Jurkat, Clone E6-1 (cell line): ENCODE data around the gene KMT2D. TPM values are rescaled to one million over a fixed set of nuclear protein-coding genes. Genes with fewer than 3 reads are reported as not detected.

Experiments
- DNase-seq: peaks from one replicate; pipeline ENCODE4 v3.0.0-alpha.2; 2011; ENCODE audit warnings: low read depth, low spot score
- H3K4me3 ChIP-seq: 2 replicates; pipeline ENCODE4 v1.5.1; 2011; ENCODE audit warnings: mild to moderate bottlenecking, low read length, control low read depth, moderate library complexity
- polyA plus RNA-seq: library from polyadenylated mRNA; unstranded; fragments of >200 nt; gene quantifications from one replicate; pipeline ENCODE4 v1.2.1, GENCODE V29; 2012; ENCODE audit warnings: missing spikeins; ENCODE audit not compliant: insufficient read length, insufficient read depth

KMT2D gene, protein sequence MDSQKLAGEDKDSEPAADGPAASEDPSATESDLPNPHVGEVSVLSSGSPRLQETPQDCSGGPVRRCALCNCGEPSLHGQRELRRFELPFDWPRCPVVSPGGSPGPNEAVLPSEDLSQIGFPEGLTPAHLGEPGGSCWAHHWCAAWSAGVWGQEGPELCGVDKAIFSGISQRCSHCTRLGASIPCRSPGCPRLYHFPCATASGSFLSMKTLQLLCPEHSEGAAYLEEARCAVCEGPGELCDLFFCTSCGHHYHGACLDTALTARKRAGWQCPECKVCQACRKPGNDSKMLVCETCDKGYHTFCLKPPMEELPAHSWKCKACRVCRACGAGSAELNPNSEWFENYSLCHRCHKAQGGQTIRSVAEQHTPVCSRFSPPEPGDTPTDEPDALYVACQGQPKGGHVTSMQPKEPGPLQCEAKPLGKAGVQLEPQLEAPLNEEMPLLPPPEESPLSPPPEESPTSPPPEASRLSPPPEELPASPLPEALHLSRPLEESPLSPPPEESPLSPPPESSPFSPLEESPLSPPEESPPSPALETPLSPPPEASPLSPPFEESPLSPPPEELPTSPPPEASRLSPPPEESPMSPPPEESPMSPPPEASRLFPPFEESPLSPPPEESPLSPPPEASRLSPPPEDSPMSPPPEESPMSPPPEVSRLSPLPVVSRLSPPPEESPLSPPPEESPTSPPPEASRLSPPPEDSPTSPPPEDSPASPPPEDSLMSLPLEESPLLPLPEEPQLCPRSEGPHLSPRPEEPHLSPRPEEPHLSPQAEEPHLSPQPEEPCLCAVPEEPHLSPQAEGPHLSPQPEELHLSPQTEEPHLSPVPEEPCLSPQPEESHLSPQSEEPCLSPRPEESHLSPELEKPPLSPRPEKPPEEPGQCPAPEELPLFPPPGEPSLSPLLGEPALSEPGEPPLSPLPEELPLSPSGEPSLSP (N-terminal part only)
- polyA plus RNA-seq, result 60.8 TPM

GRCh38 chr12:49060237-49061156 lies at the start of gene KMT2D:
Gene KMT2D (minus strand): TSS chr12:49060794. CDS start chr12:49055324, 5,470 bp downstream.
- DNase-seq, result peak; percentile 95
- peak within 1 kb of the TSS; percentile 88 for H3K4me3 ChIP-seq

DNA sequence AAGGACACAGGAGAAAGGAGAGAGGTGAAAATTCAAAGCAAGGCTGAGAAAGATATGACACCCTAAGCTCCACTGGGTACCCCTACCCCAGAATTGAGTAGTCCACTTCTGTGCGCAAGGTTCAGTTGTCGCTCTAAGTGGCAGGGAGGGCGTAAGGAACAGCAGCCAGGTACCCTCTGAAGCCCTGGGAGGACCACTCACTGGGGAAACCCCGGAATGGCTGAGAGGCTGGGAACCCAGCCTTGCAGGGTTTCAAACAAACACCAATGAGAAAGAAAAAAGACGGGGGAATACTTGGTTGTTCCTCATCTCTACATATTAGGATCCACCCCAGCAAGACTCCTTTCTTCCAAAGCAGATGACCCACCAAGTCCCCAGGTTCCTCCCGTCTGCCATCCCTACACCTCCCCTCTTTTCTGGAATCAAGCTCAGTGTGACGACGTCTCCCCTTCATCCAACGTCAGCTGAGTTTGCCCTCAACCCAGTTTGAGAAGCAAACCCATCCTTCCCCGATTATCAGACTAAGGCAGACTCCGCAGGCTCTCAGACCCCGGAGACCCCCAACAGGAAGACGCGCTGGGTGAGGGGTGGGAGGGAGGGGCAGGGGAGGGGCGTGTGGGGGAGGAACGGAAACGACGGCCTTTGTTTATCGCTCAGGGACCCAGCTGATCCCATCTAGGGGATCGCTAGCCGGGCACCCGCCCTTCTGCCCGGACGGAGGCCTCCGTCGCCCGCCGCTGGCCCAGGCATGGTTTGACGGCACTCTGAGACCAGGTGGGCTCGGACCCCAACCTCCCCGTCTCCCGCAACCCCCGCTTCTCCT lies 49.3 kb upstream of the KMT2D start:
- peak overlapping the region; percentile 88 for H3K4me3 ChIP-seq
- no peak for DNase-seq

DNA sequence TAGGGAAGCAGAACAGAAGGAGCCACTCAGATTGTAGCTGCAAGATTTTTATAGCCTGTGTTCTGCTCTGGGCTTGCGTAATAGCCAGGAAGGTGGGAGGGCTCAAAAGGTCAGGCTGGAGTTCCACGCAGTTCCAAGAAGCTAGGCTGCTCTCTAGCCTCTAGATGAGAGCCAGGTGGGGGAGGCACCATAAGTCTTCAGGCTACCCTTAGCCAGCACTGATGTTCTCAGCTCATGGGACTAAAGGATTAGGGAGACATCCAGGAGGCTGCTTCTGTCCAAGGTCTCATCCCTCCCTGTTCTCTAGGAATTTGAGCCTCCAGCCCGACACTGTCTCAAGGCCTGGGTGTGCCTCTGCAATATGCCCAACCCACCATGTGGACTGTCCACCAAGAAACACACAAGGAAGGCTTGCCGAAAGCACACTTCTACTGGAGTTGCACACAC lies 48.4 kb upstream of the KMT2D start:
- DNase-seq, result no peak
- no peak overlapping the region for H3K4me3 ChIP-seq

- DNase-seq, result no peak
- H3K4me3 ChIP-seq, result no peak overlapping the region
Measured at GRCh38 chr12:49105504-49106084, 45.0 kb upstream of the KMT2D start.

DNA sequence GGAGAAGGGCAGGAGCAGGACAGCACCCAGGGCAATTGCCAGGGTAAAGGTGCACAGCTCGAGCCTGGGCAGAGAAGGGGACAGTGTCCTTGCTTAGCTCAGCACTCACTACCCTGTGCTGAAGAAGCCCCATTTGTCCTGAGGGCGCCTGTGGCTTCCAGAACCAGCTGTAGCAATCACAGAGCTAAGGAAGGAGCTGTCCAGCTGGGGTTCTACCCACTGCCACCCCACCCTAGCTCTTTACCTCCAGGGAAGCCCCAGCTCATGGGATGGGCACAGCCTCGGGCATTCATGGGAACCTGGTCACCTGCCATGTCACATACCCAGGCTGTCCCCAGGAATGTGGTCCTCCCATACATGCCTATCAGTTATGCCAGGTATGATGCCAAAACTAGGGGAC lies 44.2 kb upstream of the KMT2D start:
- no peak overlapping the region for H3K4me3 ChIP-seq

GRCh38 chr12:49100380-49100779 lies 39.8 kb upstream of the KMT2D start:
- no peak for DNase-seq
- H3K4me3 ChIP-seq, result no peak overlapping the region

More for the DNA sequence above, 44.2 kb upstream of the KMT2D start:
- no peak for DNase-seq

GRCh38 chr12:49098703-49099102 lies 38.1 kb upstream of the KMT2D start:
- H3K4me3 ChIP-seq, result no peak overlapping the region
- no peak for DNase-seq

- peak; percentile 43 for DNase-seq
- no peak overlapping the region for H3K4me3 ChIP-seq
Measured at GRCh38 chr12:49098035-49098451, 37.4 kb upstream of the KMT2D start.

- no peak overlapping the region for H3K4me3 ChIP-seq
- DNase-seq, result no peak
Measured at GRCh38 chr12:49097381-49097780, 36.8 kb upstream of the KMT2D start.

DNA sequence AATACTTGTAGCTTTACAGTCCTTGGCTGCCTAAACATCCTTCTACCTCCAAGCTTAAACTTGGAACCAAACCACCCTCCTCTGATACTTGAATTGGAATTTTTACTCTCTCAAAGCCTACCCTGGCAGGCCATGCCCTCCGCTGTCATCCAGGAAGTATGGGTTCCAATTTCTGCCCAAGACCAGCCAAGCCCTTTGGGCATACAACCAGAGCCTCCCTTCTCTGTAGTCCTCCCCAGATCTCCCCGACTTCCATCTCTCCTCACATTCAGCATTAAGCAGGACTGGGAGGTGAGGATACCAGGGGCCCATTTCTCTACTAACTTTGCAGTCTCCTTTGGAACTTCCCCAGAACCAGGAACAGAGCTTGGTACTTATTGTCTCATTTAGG lies 34.4 kb upstream of the KMT2D start:
- no peak for DNase-seq
- no peak overlapping the region for H3K4me3 ChIP-seq

DNA sequence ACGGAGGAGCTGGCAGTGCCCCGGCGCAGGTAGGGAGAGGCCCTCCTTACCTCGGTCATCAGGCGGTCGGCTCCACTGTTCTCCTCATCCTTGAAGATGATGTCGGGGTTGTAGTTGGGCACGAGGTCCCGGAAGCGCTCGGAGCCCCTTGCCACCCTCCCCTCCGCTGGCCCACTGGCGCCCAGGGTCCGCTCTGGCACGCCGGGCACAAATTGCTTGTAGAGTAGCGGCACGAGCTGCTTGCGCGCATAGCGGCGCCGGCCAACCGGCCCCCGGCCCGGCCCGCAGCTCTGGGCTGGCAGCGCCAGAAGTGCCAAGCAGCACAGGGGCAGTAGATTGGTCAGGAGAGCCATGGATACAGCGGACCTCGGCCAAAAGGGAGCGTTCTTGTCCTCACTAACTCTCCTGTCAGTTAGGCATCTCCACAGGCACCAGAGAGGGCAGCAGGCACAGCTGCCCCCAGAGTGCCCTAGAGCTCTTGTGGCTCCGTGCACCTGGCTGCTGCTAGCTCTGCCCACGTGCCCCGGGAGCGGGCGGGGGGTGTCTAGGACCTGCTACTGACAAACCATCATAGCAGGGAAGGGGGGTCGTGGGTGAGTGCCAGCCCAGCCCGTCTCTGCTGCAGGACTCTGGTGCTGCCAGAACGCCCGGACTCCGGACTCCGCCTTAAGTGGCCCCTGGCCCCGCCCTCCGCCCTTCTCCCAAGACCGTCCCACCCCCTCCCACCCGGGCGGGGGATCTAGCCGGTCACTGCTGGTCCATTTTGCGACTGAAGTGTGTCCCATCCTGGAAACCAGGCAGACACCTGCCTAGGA lies 33.8 kb upstream of the KMT2D start, which contains the start of gene DHH:
Gene DHH (minus strand): TSS at position 642 of the 815 bp plus-strand sequence. CDS start 289 bp downstream, at position 353.
- H3K4me3 ChIP-seq, result no peak within 1 kb of the TSS
- DNase-seq, result no peak

- no peak for DNase-seq
- no peak overlapping the region for H3K4me3 ChIP-seq
Measured at GRCh38 chr12:49093792-49094159, 33.2 kb upstream of the KMT2D start.

- H3K4me3 ChIP-seq, result no peak overlapping the region
- no peak for DNase-seq
Measured at GRCh38 chr12:49092816-49093406, 32.3 kb upstream of the KMT2D start.

GRCh38 chr12:49092086-49092815 lies 31.7 kb upstream of the KMT2D start:
- no peak overlapping the region for H3K4me3 ChIP-seq
- DNase-seq, result no peak

GRCh38 chr12:49091836-49092085 lies 31.2 kb upstream of the KMT2D start:
- no peak overlapping the region for H3K4me3 ChIP-seq
- DNase-seq, result no peak
